ENCODE results near the gene PITPNM2.

Gene PITPNM2

DNA sequence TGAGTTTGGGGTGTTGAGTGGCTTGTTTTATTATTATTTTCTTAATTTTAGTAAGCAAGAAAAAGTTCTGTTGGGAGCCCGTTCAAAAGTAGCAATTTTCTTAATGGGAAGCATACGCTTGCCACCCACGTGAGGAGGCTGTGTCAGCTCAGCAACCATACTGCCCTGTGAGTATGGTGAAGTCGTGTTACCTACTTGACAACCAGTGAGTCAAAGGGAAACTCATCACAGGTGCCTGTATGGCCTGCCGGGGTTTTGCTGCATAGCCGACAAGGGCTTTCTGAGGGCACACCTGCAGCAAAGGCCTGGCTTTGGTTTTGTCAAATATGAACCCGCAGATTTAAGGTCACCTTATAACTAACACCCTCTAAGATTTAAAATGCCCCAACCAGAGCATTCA is 31.1 kb downstream of the PITPNM2 start:
- peaks cover 2% of the 10 kb centered on the region for H3K79me2 ChIP-seq (ENCODE audit: control insufficient read depth, insufficient read depth, low read length, unreplicated experiment)

DNA sequence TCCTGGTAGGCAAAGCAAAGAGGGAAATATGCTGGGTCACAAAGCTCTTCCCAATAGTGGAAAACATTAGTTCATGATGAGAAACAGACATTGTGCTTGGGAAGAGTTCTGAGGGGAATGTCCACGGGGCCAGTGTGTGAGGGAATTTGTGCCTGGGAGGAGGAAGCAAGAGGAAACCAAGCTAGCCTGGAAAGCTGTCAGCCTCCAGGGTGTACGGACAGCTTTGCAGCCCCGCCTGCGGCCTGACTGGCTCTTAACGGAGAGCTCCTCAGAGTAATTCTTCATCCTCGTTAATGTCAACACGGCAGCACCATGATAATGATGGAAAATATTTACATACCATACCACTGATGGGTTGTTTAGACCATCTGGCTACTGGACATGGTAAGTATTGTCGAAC is 32.4 kb downstream of the PITPNM2 start:
- no peaks in the 10 kb centered on the region for H3K36me3 ChIP-seq (ENCODE audit: insufficient read depth, low read length)
- peaks cover 20% of the 10 kb centered on the region for H3K4me1 ChIP-seq (ENCODE audit: control insufficient read depth, insufficient read depth, low read length, unreplicated experiment)
- H3K4me3 ChIP-seq (ENCODE audit: low read depth, low read length), result no peak overlapping the region
- H2AFZ ChIP-seq (ENCODE audit: low read length, unreplicated experiment), result no peak overlapping the region
- H3K79me2 ChIP-seq (ENCODE audit: control insufficient read depth, insufficient read depth, low read length, unreplicated experiment), result peaks cover 8% of the 10 kb centered on the region
- no peaks in the 10 kb centered on the region for H3K27me3 ChIP-seq (ENCODE audit: insufficient read depth, low read length)
- H3K27ac ChIP-seq (ENCODE audit: low read depth, low read length), result no peak overlapping the region

More for the DNA sequence above, 31.1 kb downstream of the PITPNM2 start:
- H3K36me3 ChIP-seq (ENCODE audit: insufficient read depth, low read length), result no peaks in the 10 kb centered on the region
- no peak overlapping the region for H2AFZ ChIP-seq (ENCODE audit: low read length, unreplicated experiment)
- H3K4me1 ChIP-seq (ENCODE audit: control insufficient read depth, insufficient read depth, low read length, unreplicated experiment), result peaks cover 15% of the 10 kb centered on the region
- H3K27ac ChIP-seq (ENCODE audit: low read depth, low read length), result no peak overlapping the region
- H3K27me3 ChIP-seq (ENCODE audit: insufficient read depth, low read length), result no peaks in the 10 kb centered on the region
- no peak overlapping the region for H3K4me3 ChIP-seq (ENCODE audit: low read depth, low read length)

DNA sequence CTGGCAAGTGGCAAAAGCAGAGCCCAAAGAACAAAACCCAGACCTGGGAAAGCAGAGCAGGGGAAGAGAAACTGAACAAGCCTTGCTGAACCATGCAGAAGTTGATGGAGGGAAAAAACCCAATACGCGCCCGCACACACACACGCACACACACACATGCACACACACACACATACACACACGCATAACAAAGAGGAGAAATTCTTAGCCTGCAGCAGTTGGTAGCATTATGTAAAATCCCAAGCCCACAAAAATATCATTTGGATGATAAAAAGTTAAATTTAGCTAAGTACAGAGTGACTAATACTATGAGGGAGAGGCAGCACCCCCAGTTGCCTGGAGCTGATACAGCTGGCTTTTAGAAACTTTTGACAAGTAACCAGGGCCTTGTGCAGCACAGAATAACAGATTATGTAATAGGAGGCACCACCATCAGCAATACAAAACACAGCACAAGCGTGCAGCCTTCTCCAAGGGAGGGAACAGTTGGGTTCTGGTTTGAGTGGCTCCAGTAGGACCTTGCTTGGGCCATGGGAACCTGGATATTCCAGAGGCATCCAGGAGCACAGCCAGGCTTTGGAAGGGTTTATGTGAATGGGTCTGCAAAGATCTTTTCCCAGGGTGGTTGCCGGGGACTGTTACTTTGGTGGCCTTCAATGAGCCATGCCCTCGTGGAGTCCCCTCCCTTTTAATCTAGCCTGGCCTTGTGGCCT is 35.3 kb downstream of the PITPNM2 start:
- Histone ChIP-seq H3K27me3 (ENCODE audit: insufficient read depth, low read length) (no peaks in the 10 kb centered on the region), H3K36me3 (ENCODE audit: insufficient read depth, low read length) (no peaks in the 10 kb centered on the region), H3K4me1 (ENCODE audit: control insufficient read depth, insufficient read depth, low read length, unreplicated experiment) (peaks cover 20% of the 10 kb centered on the region), H3K4me3 (ENCODE audit: low read depth, low read length) (0 out of 2 replicates have a peak overlapping the region, but pooled peaks have one; percentile 3), H2AFZ (ENCODE audit: low read length, unreplicated experiment) (no peak overlapping the region), H3K27ac (ENCODE audit: low read depth, low read length) (no peak overlapping the region), H3K79me2 (ENCODE audit: control insufficient read depth, insufficient read depth, low read length, unreplicated experiment) (peaks cover 8% of the 10 kb centered on the region)

DNA sequence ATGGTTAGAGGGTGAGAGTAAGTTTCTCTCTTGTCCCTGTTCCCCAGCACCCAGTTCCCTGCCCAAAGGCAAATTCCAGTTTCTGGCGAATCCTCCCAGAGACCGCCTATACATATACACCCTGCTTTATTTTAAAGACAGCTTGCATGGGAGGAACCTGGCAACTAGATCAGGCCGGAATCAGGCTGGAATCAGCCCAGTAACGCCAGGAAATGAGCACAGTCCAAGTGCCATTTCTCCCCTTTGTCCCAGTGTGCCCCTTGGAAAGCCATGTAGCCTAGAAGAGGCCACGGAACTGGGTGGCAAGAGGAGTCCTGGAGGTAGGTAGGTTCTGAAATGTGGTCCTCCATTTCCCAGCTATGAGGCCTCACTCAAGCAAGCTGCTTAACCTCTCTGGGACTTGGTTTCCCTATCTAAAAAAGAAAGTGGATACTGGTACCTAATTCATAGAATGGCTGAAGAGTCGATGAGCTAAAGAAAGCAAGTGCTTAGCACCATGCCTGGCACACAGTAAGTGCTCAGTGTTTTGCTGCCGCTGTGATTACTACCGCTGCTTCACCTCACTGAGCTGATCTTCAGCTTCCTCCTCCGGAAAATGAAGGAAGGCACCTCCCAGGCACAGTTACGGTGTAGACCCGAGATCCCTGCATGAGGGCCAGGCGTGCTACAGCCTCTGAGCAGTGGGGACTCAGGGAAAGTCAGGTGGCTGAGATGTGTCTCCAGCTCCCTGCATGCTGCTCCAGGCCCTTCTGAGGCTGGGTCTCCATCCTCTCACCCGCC is 36.4 kb downstream of the PITPNM2 start:
- Histone ChIP-seq H3K4me3 (ENCODE audit: low read depth, low read length) (no peak overlapping the region), H3K36me3 (ENCODE audit: insufficient read depth, low read length) (no peaks in the 10 kb centered on the region), H3K27me3 (ENCODE audit: insufficient read depth, low read length) (no peaks in the 10 kb centered on the region), H3K27ac (ENCODE audit: low read depth, low read length) (no peak overlapping the region), H3K4me1 (ENCODE audit: control insufficient read depth, insufficient read depth, low read length, unreplicated experiment) (peaks cover 20% of the 10 kb centered on the region), H2AFZ (ENCODE audit: low read length, unreplicated experiment) (no peak overlapping the region), H3K79me2 (ENCODE audit: control insufficient read depth, insufficient read depth, low read length, unreplicated experiment) (peaks cover 8% of the 10 kb centered on the region)

DNA sequence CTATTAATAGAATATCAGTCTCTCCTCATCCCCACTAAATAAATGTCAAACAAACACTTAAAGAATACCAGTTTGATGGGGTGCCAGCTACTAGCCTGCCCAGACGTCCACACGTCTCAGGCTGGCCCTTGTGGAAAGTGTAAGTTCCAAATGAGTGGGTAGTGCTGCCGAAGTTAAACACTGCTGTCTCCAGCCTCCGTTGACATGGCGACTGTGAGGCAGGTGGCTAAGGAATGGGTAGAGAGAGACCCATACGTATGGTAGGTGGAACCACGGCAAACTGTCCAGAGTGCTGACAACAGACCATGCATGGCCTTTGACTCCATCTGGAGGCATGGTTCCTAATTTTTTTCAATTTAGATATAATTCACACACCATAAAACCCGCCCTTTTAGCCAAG is 37.9 kb downstream of the PITPNM2 start:
- Histone ChIP-seq H3K4me1 (ENCODE audit: control insufficient read depth, insufficient read depth, low read length, unreplicated experiment) (peaks cover 20% of the 10 kb centered on the region), H3K79me2 (ENCODE audit: control insufficient read depth, insufficient read depth, low read length, unreplicated experiment) (peaks cover 8% of the 10 kb centered on the region), H3K27me3 (ENCODE audit: insufficient read depth, low read length) (no peaks in the 10 kb centered on the region), H3K36me3 (ENCODE audit: insufficient read depth, low read length) (no peaks in the 10 kb centered on the region), H2AFZ (ENCODE audit: low read length, unreplicated experiment) (no peak overlapping the region), H3K4me3 (ENCODE audit: low read depth, low read length) (no peak overlapping the region), H3K27ac (ENCODE audit: low read depth, low read length) (no peak overlapping the region)

DNA sequence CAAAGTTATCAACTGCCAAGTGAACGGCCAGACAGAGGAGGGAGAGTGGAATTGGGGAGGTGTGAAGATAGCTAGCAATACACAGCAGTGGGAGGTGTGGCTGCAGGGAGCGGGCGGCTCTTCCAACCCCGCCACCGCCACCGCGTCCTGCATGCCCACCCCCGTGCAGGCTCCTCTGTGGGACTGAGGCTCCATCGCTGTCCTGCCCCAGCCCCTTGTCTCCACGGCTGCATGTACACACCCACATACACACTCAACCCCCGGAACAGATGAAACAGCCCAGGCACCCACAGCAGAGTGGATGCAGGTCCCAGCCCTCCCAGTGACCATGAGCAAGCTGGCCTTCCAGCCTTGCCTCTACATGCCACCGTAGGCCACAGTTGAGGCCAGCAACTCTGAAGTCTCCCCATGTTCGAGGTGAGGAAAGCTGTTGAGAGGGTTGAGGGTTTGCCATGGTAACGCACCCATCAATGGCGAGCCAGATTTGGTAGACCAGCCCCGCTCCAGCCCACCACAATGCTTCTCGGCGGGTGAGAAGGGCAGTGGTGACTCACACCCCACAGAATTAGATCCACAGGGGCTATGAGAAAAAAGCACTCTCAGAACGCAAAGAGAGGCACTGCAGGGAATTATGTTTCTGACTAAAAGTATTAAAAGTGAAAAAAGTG is 39.3 kb downstream of the PITPNM2 start:
- Histone ChIP-seq H3K27ac (ENCODE audit: low read depth, low read length) (no peak overlapping the region), H3K79me2 (ENCODE audit: control insufficient read depth, insufficient read depth, low read length, unreplicated experiment) (peaks cover 8% of the 10 kb centered on the region), H2AFZ (ENCODE audit: low read length, unreplicated experiment) (no peak overlapping the region), H3K27me3 (ENCODE audit: insufficient read depth, low read length) (no peaks in the 10 kb centered on the region), H3K4me1 (ENCODE audit: control insufficient read depth, insufficient read depth, low read length, unreplicated experiment) (peaks cover 30% of the 10 kb centered on the region), H3K36me3 (ENCODE audit: insufficient read depth, low read length) (no peaks in the 10 kb centered on the region), H3K4me3 (ENCODE audit: low read depth, low read length) (no peak overlapping the region)

DNA sequence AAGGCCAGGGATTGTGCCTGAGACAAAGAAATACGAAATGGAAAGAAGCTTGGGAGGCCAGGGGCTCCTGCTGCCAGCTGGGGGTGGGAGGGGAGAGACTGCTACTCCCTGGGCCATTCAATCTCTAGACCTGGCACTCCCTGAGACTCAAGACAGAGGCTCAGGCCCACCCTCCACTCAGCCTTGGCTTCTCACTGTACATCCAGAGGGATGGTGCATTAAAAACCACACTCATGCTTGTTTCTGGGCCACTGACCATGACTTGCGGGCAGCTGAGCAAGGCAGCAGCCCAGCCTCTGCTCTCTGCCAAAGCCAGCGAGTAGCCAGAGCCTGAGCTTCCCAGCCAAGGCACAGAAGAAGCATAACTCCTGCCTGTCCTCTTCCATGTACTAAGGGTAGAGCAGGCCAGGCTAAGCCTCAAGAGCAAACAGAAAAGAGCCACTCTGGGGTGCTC is 41.5 kb downstream of the PITPNM2 start:
- H3K27me3 ChIP-seq (ENCODE audit: insufficient read depth, low read length), result no peaks in the 10 kb centered on the region
- H3K4me1 ChIP-seq (ENCODE audit: control insufficient read depth, insufficient read depth, low read length, unreplicated experiment), result peaks cover 14% of the 10 kb centered on the region
- H3K79me2 ChIP-seq (ENCODE audit: control insufficient read depth, insufficient read depth, low read length, unreplicated experiment), result peaks cover 2% of the 10 kb centered on the region
- no peak overlapping the region for H3K27ac ChIP-seq (ENCODE audit: low read depth, low read length)
- no peak overlapping the region for H2AFZ ChIP-seq (ENCODE audit: low read length, unreplicated experiment)
- H3K4me3 ChIP-seq (ENCODE audit: low read depth, low read length), result no peak overlapping the region
- no peaks in the 10 kb centered on the region for H3K36me3 ChIP-seq (ENCODE audit: insufficient read depth, low read length)

DNA sequence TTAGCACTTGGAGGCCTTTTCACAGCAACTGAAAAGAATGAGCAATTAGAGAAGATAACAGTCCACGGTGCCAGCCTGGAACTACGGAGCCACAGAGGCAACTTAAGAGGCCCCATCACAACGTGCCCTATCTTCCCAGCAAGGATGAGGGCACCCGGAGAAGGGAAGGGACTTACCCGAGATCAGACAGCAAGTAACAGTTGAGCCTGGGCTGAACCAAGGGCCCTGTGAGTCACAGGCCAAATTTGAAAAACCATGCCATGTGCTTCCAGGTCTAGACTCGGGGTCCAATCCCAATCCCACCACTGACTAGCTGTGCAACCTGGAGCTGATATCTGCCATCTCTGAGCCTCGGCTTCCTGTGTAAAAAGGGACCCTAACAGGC is 42.2 kb downstream of the PITPNM2 start:
- Histone ChIP-seq H3K27ac (ENCODE audit: low read depth, low read length) (no peak overlapping the region), H3K36me3 (ENCODE audit: insufficient read depth, low read length) (no peaks in the 10 kb centered on the region), H2AFZ (ENCODE audit: low read length, unreplicated experiment) (no peak overlapping the region), H3K79me2 (ENCODE audit: control insufficient read depth, insufficient read depth, low read length, unreplicated experiment) (no peaks in the 10 kb centered on the region), H3K27me3 (ENCODE audit: insufficient read depth, low read length) (no peaks in the 10 kb centered on the region), H3K4me3 (ENCODE audit: low read depth, low read length) (no peak overlapping the region), H3K4me1 (ENCODE audit: control insufficient read depth, insufficient read depth, low read length, unreplicated experiment) (peaks cover 13% of the 10 kb centered on the region)

DNA sequence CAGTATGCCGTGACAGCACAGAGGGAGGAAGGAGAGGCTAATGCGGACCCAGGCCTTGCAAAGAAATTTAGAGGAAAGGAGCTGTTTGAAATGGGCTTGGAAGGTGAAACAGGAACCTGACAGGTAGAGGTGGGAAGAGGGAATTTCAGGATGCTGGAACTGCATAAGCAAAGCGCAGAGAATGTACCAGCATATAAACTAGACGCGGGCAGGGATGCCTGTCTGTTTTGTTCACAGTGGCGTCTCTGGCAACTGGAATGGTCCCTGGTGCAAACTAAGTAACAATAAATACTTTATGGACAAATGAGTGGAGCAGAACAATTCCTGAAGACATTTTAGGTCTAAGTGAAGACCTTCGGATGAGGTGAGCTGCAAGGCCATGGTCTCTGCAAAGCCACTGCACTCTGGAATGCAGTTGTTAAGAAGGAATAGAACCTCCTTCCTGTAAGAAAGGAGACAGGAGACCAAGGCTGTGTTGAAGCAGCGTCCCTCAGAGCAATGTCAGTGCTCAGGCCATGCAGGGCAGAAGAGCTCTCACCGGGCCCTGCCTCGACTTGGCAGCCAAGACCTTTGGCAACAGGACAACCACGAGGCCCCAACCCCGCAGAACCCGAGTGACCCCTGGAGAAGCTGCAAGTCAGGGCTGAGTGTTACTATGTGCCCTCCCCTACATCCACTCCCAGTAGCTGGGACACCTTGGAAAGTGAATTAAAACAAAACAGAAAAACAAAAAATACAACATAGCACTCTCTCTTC is 42.8 kb downstream of the PITPNM2 start:
- no peak overlapping the region for H3K27ac ChIP-seq (ENCODE audit: low read depth, low read length)
- no peak overlapping the region for H3K4me3 ChIP-seq (ENCODE audit: low read depth, low read length)
- H3K4me1 ChIP-seq (ENCODE audit: control insufficient read depth, insufficient read depth, low read length, unreplicated experiment), result peaks cover 13% of the 10 kb centered on the region
- no peak overlapping the region for H2AFZ ChIP-seq (ENCODE audit: low read length, unreplicated experiment)
- no peaks in the 10 kb centered on the region for H3K79me2 ChIP-seq (ENCODE audit: control insufficient read depth, insufficient read depth, low read length, unreplicated experiment)
- H3K27me3 ChIP-seq (ENCODE audit: insufficient read depth, low read length), result no peaks in the 10 kb centered on the region
- no peaks in the 10 kb centered on the region for H3K36me3 ChIP-seq (ENCODE audit: insufficient read depth, low read length)

DNA sequence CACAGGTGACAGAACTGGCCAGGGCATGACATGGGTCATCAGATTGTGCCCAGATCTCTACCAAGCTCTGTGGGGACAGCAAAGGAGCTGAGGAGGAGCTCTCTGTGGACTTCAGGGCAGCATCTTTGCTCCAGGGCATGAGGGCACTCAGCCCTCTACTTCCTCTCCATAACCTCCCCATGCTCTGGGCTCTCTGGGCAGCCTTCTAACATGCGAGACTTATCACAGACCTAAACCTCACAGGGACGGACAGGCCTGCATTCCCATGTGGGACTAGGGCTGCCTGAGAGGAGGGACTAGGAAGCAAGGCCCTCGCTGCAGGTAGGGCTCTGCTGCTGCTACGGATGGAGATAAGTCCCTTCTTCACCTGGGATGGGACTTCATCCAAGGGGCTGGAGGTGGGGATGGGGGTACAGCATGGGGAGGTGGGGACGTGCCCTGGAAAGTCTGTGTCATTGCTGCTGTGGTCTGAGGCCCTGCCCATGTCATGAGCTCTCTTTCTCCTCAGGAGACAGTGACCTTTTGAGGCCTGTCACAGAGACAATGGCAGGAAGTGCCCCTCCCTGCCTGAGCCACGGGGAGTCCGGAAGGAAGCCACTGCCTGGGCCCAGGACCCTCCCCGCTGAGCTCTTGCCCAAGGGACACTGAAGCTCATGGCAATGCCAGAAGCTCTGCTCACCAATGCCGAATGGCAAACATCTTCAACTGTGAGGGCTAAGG is 44.1 kb downstream of the PITPNM2 start:
- Histone ChIP-seq H3K27me3 (ENCODE audit: insufficient read depth, low read length) (no peaks in the 10 kb centered on the region), H3K4me3 (ENCODE audit: low read depth, low read length) (no peak overlapping the region), H2AFZ (ENCODE audit: low read length, unreplicated experiment) (no peak overlapping the region), H3K36me3 (ENCODE audit: insufficient read depth, low read length) (no peaks in the 10 kb centered on the region), H3K4me1 (ENCODE audit: control insufficient read depth, insufficient read depth, low read length, unreplicated experiment) (peaks cover 13% of the 10 kb centered on the region), H3K27ac (ENCODE audit: low read depth, low read length) (no peak overlapping the region), H3K79me2 (ENCODE audit: control insufficient read depth, insufficient read depth, low read length, unreplicated experiment) (no peaks in the 10 kb centered on the region)
